GM21717 (cell line): ENCODE data around the gene LPAR6.

Source experiments
- ATAC-seq: cut with Tn5 transposase; IDR thresholded peaks from one replicate; pipeline ENCODE4 v1.9.1; 2021; ENCODE audit warnings: mild to moderate bottlenecking, moderate library complexity; ENCODE audit not compliant: unreplicated experiment

LPAR6 gene

DNA sequence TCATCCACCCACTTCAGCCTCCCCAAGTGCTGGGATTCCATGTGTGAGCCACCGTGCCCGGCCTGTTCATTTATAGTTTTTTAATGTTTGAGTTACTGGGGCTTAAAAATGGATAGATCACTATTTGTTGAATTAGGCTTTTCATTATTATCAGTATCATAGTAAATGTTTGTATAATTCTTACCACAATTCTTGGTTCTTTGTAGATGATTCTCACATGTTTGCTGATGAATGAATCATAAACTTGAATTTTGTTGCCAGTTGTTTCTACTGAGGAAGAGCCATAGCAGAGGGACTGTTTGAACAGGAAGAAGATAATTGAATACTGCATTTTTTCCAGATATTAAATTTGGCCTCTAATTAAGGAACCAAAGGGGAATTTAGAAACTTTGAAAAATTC, 2.6 kb upstream of the LPAR6 start:
- ATAC-seq, result no peak

- ATAC-seq, result no peak
Measured at GRCh38 chr13:48414501-48414900, 1.6 kb upstream of the LPAR6 start.

GRCh38 chr13:48411841-48412531, 927 bp downstream of the LPAR6 start:
- no peak for ATAC-seq

GRCh38 chr13:48411147-48411794, 1.6 kb downstream of the LPAR6 start:
- ATAC-seq, result no peak

DNA sequence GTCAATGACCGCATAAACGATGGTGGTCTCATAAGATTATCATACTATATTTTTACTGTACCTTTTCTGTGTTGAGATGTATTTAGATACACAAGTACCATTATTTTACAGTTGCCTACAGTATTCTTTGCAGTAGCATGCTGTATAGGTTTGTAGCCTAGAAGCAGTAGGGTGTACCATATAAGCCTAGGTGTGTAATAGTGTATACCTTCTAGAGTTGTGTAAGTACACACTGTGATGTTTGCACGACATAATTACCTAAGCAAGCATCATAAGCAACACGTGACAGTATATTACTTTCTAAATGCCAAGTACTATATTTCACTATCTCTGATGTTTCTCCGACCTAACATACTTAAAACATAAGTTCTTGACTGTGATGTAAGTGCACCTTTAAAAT, 2.7 kb downstream of the LPAR6 start:
- ATAC-seq, result no peak

- no peak for ATAC-seq
Measured at GRCh38 chr13:48405875-48406274, 7.0 kb downstream of the LPAR6 start.

- ATAC-seq, result no peak
Measured at GRCh38 chr13:48404952-48405351, 8.0 kb downstream of the LPAR6 start.

DNA sequence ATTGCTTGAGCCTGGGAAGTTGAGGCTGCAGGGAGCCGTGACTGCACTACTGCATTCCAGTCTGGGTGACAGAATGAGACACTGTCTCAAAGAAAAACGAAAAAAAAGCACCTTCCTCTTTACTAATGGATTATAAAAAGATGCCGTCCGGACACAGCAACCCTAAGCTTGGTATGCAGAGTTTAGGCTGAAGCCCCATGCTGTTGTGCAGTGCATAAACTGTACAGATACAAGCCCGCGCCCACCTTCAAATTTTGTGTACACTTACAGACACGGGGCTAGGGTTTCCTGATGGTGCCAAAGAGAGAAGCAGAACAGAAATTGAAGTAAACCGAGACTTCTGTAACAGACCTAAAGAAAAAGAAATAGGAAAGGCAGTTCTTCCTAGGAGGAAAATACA, 9.0 kb downstream of the LPAR6 start:
- no peak for ATAC-seq

DNA sequence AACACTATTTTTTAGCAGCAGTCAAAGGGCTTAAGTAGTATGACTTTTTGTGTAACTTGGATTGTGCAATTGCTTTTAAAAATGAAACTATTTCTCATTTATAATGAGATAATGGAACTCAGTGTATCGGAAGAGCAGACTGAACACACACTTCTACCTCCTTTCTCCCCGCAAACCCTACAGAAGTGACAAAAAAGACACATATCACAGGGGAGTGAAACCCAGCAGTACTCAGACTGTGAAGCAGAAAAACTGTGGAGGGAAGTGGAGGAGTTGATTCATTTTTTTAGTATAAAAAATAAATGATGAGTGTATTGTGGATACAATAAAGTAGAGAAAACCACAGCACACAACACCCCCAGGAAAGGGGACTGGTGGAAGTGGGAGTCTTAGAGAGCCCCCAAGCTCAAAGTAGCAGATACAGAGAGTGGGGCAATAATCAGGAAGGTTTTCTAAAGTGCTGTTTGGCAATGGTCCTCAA, 9.7 kb downstream of the LPAR6 start:
- peak; percentile 55 for ATAC-seq

DNA sequence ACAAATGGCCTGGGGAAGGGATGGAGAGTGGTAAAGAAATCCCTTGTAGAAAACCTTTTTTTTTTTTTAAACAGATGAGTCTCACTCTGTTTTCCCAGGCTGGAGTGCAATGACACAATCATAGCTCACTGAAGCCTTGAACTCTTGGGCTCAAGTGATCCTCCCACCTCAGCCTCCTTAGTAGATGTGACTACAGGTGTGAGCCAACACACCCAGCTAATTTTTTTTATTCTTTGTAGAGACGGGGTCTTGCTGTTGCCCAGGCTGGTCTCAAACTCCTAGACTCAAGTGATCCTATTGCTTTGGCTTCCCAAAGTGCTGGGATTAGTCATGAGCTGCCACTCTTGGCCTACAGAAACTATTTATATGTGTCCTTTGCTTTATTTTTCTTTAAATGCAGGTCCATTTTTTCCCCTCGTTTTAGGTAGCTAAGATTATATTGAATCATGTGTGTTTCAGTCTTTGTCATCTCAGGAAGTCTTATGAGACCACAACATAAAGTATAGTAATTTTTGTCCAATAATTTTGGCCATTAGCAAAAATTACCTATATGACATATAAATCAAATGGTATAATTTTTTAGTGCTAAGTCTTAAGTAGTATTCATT, 10.5 kb downstream of the LPAR6 start:
- ATAC-seq, result no peak

GRCh38 chr13:48401480-48401879, 11.4 kb downstream of the LPAR6 start:
- no peak for ATAC-seq

DNA sequence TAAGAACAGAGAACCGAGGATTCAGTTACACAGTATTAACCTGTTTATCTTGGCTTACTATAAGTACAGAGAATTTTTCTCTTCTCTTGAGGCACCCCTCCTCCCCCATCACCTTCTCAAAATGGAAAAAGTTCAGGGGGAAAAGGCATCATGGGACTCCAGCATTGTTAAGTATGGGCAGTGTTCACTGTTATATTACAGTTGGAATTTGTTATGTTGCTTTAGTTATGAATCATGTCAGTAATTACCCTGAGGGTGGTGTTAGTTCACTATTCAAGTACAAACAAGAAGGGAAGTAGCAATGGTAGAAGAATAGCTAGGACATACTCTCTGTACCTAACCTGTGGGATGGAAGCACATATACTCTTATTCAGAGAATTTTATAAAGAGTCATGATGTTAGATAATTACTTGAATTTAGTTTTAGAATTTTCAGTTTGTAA, 12.0 kb downstream of the LPAR6 start:
- ATAC-seq, result peak; percentile 40

DNA sequence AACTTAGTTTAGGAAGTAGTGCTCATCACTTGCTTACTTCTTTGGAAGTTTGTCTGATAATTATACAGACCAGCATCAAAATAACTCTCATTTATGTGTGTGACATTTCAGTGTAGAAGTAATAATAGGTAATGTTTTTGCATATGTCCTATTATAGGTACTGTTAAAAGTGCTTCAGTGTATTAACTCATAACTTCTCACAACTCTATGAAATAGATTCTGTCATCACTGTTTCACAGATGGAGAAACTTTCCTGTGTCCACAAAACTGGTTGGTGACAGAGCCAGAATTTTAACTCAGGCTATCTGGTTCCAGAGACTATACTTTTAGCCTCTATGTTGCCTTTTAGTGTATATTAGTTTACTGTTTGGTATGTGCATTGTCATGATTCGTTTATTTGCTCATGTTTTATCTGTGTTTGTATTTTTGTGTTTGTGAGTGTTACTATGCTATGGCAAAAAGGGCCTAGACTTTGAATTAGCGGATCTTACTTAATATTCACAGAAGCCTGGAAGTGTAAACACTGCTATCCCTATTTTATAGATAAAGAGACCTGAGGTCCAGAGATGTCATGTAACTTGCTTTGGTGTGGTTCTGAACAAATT, 12.7 kb downstream of the LPAR6 start:
- no peak for ATAC-seq

GRCh38 chr13:48398450-48399095, 14.3 kb downstream of the LPAR6 start:
- ATAC-seq, result no peak

DNA sequence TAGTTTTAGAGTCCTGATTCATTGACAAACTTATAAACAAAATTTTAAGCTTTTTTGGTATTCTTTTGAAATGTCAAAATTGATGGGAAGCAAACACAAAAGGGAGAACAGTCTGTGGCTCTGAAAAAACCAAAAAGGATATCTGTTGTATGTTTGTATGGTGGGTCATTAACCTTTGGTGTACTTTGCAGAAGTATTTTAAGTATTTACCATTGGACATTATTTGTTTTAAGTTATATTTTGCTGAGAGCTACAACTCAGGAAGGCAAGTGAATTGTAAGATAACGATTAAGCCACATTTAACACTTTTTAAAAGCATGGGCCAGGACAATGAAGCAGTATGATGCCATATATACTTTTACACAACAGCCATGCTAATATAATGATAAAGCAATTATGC, 15.2 kb downstream of the LPAR6 start:
- no peak for ATAC-seq

GRCh38 chr13:48393698-48394085, 19.2 kb downstream of the LPAR6 start:
- ATAC-seq, result no peak

DNA sequence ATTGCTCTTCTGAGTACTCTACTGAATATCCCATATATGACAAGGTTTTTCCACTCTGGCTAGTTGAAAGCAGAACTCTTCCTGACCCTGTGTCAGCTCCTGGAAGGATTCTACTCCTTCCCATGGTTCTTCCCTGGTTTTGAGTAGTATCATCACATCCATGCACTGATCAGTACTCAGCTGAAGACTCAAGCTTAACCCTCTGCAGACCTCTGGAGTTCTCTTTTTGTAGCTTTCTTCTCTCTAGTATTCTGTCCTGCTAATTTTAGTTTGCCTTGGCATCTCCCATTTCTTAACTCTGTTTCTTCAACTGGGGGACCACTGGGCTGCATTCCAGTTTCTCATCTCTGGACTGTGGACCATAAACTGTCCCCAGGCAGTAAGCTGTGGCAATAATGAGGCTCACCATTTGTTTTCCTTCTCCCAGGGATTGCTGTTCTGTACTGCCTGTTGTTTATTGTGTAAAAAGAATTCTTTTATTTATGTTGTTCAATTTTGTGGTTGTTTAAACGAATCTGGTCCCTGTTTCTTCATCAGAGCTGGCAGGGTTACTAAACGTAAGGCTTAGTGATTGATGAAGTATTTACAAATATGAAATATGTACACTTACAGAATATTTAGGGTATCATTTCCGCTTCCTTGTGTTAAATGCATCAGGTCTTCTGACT, 19.7 kb downstream of the LPAR6 start:
- ATAC-seq, result no peak

DNA sequence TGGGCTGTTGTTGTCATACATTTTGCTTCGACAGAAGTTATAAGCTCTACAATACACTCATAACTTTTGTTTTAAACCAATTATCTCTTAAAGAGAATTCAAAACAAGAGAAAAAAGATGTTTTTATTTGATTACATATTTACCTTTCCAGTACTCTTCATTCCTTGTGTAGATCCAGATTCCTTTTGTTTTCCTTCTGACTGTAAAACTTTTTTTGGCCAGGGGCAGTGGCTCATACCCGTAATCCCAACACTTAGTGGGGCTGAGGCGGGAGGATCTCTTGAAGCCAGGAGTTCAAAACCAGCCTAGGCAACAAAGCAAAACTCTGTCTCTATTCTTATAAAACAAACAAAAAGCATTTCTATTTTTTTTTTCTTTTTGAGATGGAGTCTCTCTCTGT, 21.7 kb downstream of the LPAR6 start:
- ATAC-seq, result no peak

DNA sequence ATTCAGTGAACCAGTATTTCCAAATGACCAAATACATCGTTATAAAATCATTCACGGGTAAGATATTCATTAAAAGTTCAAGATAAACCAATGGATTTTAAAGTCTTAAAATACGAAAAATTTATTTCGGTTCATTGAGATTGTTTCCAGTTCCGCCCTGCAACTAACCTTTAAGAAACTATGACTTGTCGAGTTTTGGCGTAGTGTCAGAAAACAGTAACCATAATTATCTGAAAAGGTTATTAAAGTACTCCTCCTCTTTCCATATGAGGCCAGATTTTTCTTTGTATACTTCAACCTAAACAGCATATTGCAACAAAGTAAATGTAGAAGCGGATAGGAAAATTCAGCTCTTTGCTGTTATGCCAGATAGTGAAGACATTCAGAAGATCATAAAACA, 26.1 kb downstream of the LPAR6 start:
- ATAC-seq, result no peak

DNA sequence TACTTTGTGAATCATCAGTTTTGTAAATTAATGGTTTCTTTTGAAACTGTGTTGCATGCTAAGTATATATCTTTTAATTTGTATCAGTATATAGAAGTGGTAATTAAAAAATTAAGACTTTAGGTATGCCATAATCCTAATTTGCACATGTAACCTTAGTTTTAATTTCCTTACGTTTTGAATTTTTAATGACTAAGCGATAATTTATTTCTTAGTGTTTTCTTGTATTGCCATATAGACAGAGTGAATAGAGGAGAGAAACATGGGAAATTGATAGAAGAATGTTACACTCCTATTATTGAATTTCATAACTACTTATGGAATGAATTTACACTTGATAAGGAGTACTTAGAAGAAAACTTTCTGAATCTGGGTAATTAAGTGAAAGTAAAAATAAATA, 29.5 kb downstream of the LPAR6 start:
- ATAC-seq, result no peak

DNA sequence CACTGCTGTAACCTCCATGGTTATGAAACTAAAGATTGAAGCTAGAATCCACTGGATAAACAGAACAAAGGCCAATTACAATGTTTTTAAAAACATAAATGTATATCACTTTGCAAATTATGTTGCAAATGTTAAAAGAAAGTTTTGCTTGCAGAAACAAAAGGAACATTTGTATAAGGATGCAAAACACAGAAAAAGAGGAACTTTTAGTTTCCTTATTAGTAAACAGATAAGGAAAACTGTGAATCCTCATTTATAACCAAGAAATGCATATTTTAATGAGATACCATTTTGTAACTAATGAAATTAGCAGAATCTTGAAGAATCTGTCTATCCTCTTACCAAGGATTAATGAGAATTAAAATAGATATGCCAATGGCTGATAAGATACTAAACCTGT, 32.3 kb downstream of the LPAR6 start:
- no peak for ATAC-seq
